Adipocyte (in vitro differentiated cells): ENCODE results near the gene EEIG2.
"Not testable (repeated sequence)": the region's sequence is repeated elsewhere in the genome, so short reads cannot be mapped to it uniquely, and the experiment has no call there.

Source experiments
- DNase-seq: peaks from one replicate; pipeline ENCODE4 v3.0.0-alpha.2; 2015; ENCODE audit warnings: low read depth
- H3K27me3 ChIP-seq: replicated peaks from 2 replicates; pipeline ENCODE4 v1.7.0; 2013; ENCODE audit warnings: mild to moderate bottlenecking, low read length, moderate library complexity; ENCODE audit not compliant: control insufficient read depth, insufficient read depth
- H3K36me3 ChIP-seq: 2 replicates; pipeline ENCODE4 v1.7.0; 2013; ENCODE audit warnings: low read length, mild to moderate bottlenecking, moderate library complexity; ENCODE audit not compliant: control insufficient read depth, insufficient read depth, severe bottlenecking
- H3K4me1 ChIP-seq: 2 replicates; pipeline ENCODE4 v1.7.0; 2013; ENCODE audit warnings: mild to moderate bottlenecking, low read length, moderate library complexity; ENCODE audit not compliant: control insufficient read depth, insufficient read depth
- H3K4me3 ChIP-seq: 2 replicates; pipeline ENCODE4 v1.7.0; 2013; ENCODE audit warnings: mild to moderate bottlenecking, low read length, moderate library complexity
- H3K9ac ChIP-seq: 2 replicates; pipeline ENCODE4 v1.7.0; 2013; ENCODE audit warnings: mild to moderate bottlenecking, low read length, moderate library complexity
- H3K9me3 ChIP-seq: 2 replicates; pipeline ENCODE4 v1.7.0; 2013; ENCODE audit warnings: mild to moderate bottlenecking, low read length, moderate library complexity; ENCODE audit not compliant: control insufficient read depth

The EEIG2 gene

GRCh38 chr1:108531444-108531843 lies 28.5 kb upstream of the EEIG2 start:
- no peak for DNase-seq
- no peaks in the 10 kb centered on the region for H3K4me1 ChIP-seq
- no peaks in the 10 kb centered on the region for H3K9me3 ChIP-seq
- H3K36me3 ChIP-seq, result no peaks in the 10 kb centered on the region
- no peak overlapping the region for H3K9ac ChIP-seq
- no peak overlapping the region for H3K4me3 ChIP-seq
- peaks cover 4% of the 10 kb centered on the region for H3K27me3 ChIP-seq

- H3K27me3 ChIP-seq, result peaks cover 4% of the 10 kb centered on the region
These were observed 27.2 kb upstream of the EEIG2 start for GRCh38 chr1:108532730-108533129.

GRCh38 chr1:108533351-108534083 lies 26.4 kb upstream of the EEIG2 start:
- no peak for DNase-seq
- no peaks in the 10 kb centered on the region for H3K36me3 ChIP-seq
- H3K4me1 ChIP-seq, result no peaks in the 10 kb centered on the region
- no peaks in the 10 kb centered on the region for H3K9me3 ChIP-seq
- no peak overlapping the region for H3K9ac ChIP-seq
- H3K27me3 ChIP-seq, result peaks cover 4% of the 10 kb centered on the region
- no peak overlapping the region for H3K4me3 ChIP-seq

More at GRCh38 chr1:108532730-108533129, 27.2 kb upstream of the EEIG2 start:
- Histone ChIP-seq H3K9ac (no peak overlapping the region), H3K9me3 (no peaks in the 10 kb centered on the region), H3K4me3 (no peak overlapping the region), H3K4me1 (no peaks in the 10 kb centered on the region), H3K36me3 (no peaks in the 10 kb centered on the region)
- no peak for DNase-seq

- no peaks in the 10 kb centered on the region for H3K36me3 ChIP-seq
- no peaks in the 10 kb centered on the region for H3K9me3 ChIP-seq
- H3K27me3 ChIP-seq, result peaks cover 4% of the 10 kb centered on the region
- H3K4me1 ChIP-seq, result no peaks in the 10 kb centered on the region
- no peak overlapping the region for H3K4me3 ChIP-seq
- H3K9ac ChIP-seq, result no peak overlapping the region
- DNase-seq, result no peak
These were observed 25.1 kb upstream of the EEIG2 start for GRCh38 chr1:108534759-108535158.

GRCh38 chr1:108535315-108535897 lies 24.5 kb upstream of the EEIG2 start:
- not testable (repeated sequence) for H3K4me1 ChIP-seq, H3K36me3 ChIP-seq, H3K9ac ChIP-seq, H3K9me3 ChIP-seq, H3K4me3 ChIP-seq, H3K27me3 ChIP-seq, DNase-seq

GRCh38 chr1:108536021-108536420 lies 23.9 kb upstream of the EEIG2 start:
- not testable (repeated sequence) for H3K9ac ChIP-seq, H3K9me3 ChIP-seq, H3K27me3 ChIP-seq, H3K4me3 ChIP-seq, H3K36me3 ChIP-seq, H3K4me1 ChIP-seq, DNase-seq

GRCh38 chr1:108536791-108537190 lies 23.1 kb upstream of the EEIG2 start:
- H3K36me3 ChIP-seq, H3K4me3 ChIP-seq, H3K4me1 ChIP-seq, H3K9ac ChIP-seq, H3K9me3 ChIP-seq, H3K27me3 ChIP-seq, DNase-seq: not testable (repeated sequence)

GRCh38 chr1:108537976-108538375 lies 21.9 kb upstream of the EEIG2 start:
- Histone ChIP-seq H3K27me3 (peaks cover 4% of the 10 kb centered on the region), H3K9me3 (no peaks in the 10 kb centered on the region), H3K4me3 (no peak overlapping the region), H3K9ac (no peak overlapping the region), H3K4me1 (no peaks in the 10 kb centered on the region), H3K36me3 (no peaks in the 10 kb centered on the region)
- no peak for DNase-seq

GRCh38 chr1:108540977-108541376 lies 18.9 kb upstream of the EEIG2 start:
- H3K4me1 ChIP-seq, result no peaks in the 10 kb centered on the region
- no peaks in the 10 kb centered on the region for H3K27me3 ChIP-seq
- no peaks in the 10 kb centered on the region for H3K36me3 ChIP-seq
- no peak overlapping the region for H3K4me3 ChIP-seq
- H3K9ac ChIP-seq, result no peak overlapping the region
- no peak for DNase-seq
- H3K9me3 ChIP-seq, result no peaks in the 10 kb centered on the region

GRCh38 chr1:108541861-108542260 lies 18.0 kb upstream of the EEIG2 start:
- no peaks in the 10 kb centered on the region for H3K4me1 ChIP-seq
- H3K9me3 ChIP-seq, result no peaks in the 10 kb centered on the region

GRCh38 chr1:108547493-108547892 lies 12.4 kb upstream of the EEIG2 start:
- DNase-seq, H3K9ac ChIP-seq, H3K27me3 ChIP-seq, H3K4me3 ChIP-seq, H3K36me3 ChIP-seq, H3K9me3 ChIP-seq, H3K4me1 ChIP-seq: not testable (repeated sequence)

More at GRCh38 chr1:108541861-108542260, 18.0 kb upstream of the EEIG2 start:
- H3K9ac ChIP-seq, result no peak overlapping the region
- H3K27me3 ChIP-seq, result no peaks in the 10 kb centered on the region
- no peaks in the 10 kb centered on the region for H3K36me3 ChIP-seq
- H3K4me3 ChIP-seq, result no peak overlapping the region
- no peak for DNase-seq
